Thyroid gland (tissue), 4 donors: ENCODE data around the gene FOXO3. TPM values are rescaled to one million over a fixed set of nuclear protein-coding genes. Genes with fewer than 3 reads are reported as not detected.

Source experiments
- DNase-seq, 2 donors: peaks; one replicate each; pipeline ENCODE4 v3.0.0-alpha.2; 2019
- H3K27ac ChIP-seq, 3 donors: fragments of 200-600 bp; sonication (generic); 1 replicate in 2 of 3; 2 replicates in 1 of 3; pipeline ENCODE4 v1.5.1; 2016 to 2019; ENCODE audit warnings: mild to moderate bottlenecking in 1 of 3, moderate library complexity in 1 of 3
- H3K27me3 ChIP-seq: fragments of 200-600 bp; sonication (generic); one replicate; pipeline ENCODE4 v1.5.1; 2019
- H3K36me3 ChIP-seq, 2 donors: fragments of 200-600 bp; sonication (generic); one replicate each; pipeline ENCODE4 v1.5.1; 2016 to 2019
- H3K4me1 ChIP-seq, 2 donors: fragments of 200-600 bp; sonication (generic); one replicate each; pipeline ENCODE4 v1.5.1; 2017 to 2019
- H3K4me3 ChIP-seq, 3 donors: fragments of 200-600 bp; sonication (generic); replicated peaks in 1 of 3; 1 replicate in 2 of 3; 2 replicates in 1 of 3; pipeline ENCODE4 v1.5.1; 2016; ENCODE audit warnings: mild to moderate bottlenecking in 1 of 3
- H3K9me3 ChIP-seq: fragments of 200-600 bp; sonication (generic); one replicate; pipeline ENCODE4 v1.5.1; 2017
- CTCF ChIP-seq, 6 experiments: fragments of 200-600 bp in 3 of 6; fragments of 450-650 bp in 3 of 6; sonication (generic) in 3 of 6; IDR thresholded peaks; one replicate each; pipeline ENCODE4 v1.5.1; 2016 to 2019; ENCODE audit warnings: antibody characterized with exemption in 6 of 6, mild to moderate bottlenecking in 2 of 6, inconsistent platforms in 1 of 6, moderate library complexity in 1 of 6
- POLR2A ChIP-seq, 2 donors: fragments of 450-650 bp; IDR thresholded peaks; one replicate each; pipeline ENCODE4 v1.6.1; 2017; ENCODE audit warnings: antibody characterized with exemption in 2 of 2, mild to moderate bottlenecking in 2 of 2, moderate library complexity in 1 of 2
- WGBS, 2 donors: methylation state at CpG; one replicate each; pipeline ENCODE4 v1.1.5; 2017; 5-methylcytosine and 5-hydroxymethylcytosine counted together
- intact Hi-C: fragments of 100-400 bp; cut with DNase I; formaldehyde crosslinking; loops from one replicate; pipeline ENCODE4 v1.15.1; 2023
- total RNA-seq, 4 donors: library from RNA; depleted of rRNA; stranded (reverse); fragments of >200 nt; gene quantifications; one replicate each; pipeline ENCODE4 v1.2.3, GENCODE V29; 2016

Gene FOXO3
- 100 to 1,000 TPM in 1 of 4 donors, 10 to 100 TPM in 3; 61.8 to 103 (median 76.8) TPM for total RNA-seq

- Histone ChIP-seq H3K36me3 (peaks cover 0 to 4% of the 10 kb centered on the region in 2 donors), H3K4me1 (peaks cover 34 to 42% of the 10 kb centered on the region in 2 donors), H3K27me3 (no peaks in the 10 kb centered on the region), H3K27ac (peak within 1 kb of the TSS; percentile 99 to 100 (median 99)), H3K9me3 (no peaks in the 10 kb centered on the region), H3K4me3 (peak within 1 kb of the TSS; percentile 87 to 96 (median 94))
- peak; percentile 96 to 97 for DNase-seq
- WGBS, 2 donors: 0 to 1% methylated on average over 6 to 24 of the region's 110 CpGs
- intact Hi-C loops: loop anchor here (5.0 to 10.0 kb wide), 2 partner anchors 104 to 222 kb away; no protein-coding TSS in a partner anchor
- TF ChIP-seq POLR2A (IDR thresholded peaks at IDR 0.05) (peak; percentile 85 to 97), CTCF (IDR thresholded peaks at IDR 0.05) (no peak)
Measured at GRCh38 chr6:108560463-108561308, at the start of gene FOXO3. Gene FOXO3 (plus strand): TSS chr6:108560917. CDS start chr6:108561209, 292 bp downstream.

- TF ChIP-seq POLR2A (IDR thresholded peaks at IDR 0.05) (no peak), CTCF (IDR thresholded peaks at IDR 0.05) (peak in 2 of 6 experiments; percentile 10 to 35)
- 80 to 83% methylated on average over 5 of the region's 5 CpGs for WGBS, 2 donors
- Histone ChIP-seq H3K27me3 (no peaks in the 10 kb centered on the region), H3K36me3 (no peaks in the 10 kb centered on the region), H3K4me1 (no peaks in the 10 kb centered on the region), H3K27ac (no peak overlapping the region), H3K9me3 (no peaks in the 10 kb centered on the region), H3K4me3 (no peak overlapping the region)
- DNase-seq: no peak
- intact Hi-C loops: no loop called here
Measured at GRCh38 chr6:108518714-108519576, 41.8 kb upstream of the FOXO3 start.

- TF ChIP-seq CTCF (IDR thresholded peaks at IDR 0.05) (no peak), POLR2A (IDR thresholded peaks at IDR 0.05) (no peak)
- no peak for DNase-seq
- no peaks in the 10 kb centered on the region for H3K4me1 ChIP-seq
- no peaks in the 10 kb centered on the region for H3K9me3 ChIP-seq
- no peaks in the 10 kb centered on the region for H3K27me3 ChIP-seq
- H3K36me3 ChIP-seq: no peaks in the 10 kb centered on the region
- intact Hi-C loops: loop anchor here (10.0 kb wide), 2 partner anchors 407 to 537 kb away; no protein-coding TSS in a partner anchor
- no peak overlapping the region for H3K4me3 ChIP-seq
- WGBS, 2 donors: 90 to 96% methylated on average over 1 of the region's 1 CpG
- H3K27ac ChIP-seq: no peak overlapping the region
Measured at GRCh38 chr6:108521616-108522107, 39.1 kb upstream of the FOXO3 start.

- TF ChIP-seq POLR2A (IDR thresholded peaks at IDR 0.05) (no peak), CTCF (IDR thresholded peaks at IDR 0.05) (no peak)
- intact Hi-C loops: loop anchor here (10.0 kb wide), 2 partner anchors 409 to 539 kb away; no protein-coding TSS in a partner anchor
- Histone ChIP-seq H3K27ac (no peak overlapping the region), H3K4me3 (no peak overlapping the region), H3K27me3 (no peaks in the 10 kb centered on the region), H3K4me1 (no peaks in the 10 kb centered on the region), H3K36me3 (no peaks in the 10 kb centered on the region), H3K9me3 (no peaks in the 10 kb centered on the region)
- 94 to 95% methylated on average over 2 of the region's 2 CpGs for WGBS, 2 donors
- DNase-seq: no peak
Measured at GRCh38 chr6:108523697-108524096, 37.0 kb upstream of the FOXO3 start.
